ENCODE data around the gene PKN1. TPM values are rescaled to one million over a fixed set of nuclear protein-coding genes. Genes with fewer than 3 reads are reported as not detected.

The PKN1 gene
- 118 and 123 TPM in 2 replicates for total RNA-seq (2014; rRNA removed; shearing (Covaris generic))

DNA sequence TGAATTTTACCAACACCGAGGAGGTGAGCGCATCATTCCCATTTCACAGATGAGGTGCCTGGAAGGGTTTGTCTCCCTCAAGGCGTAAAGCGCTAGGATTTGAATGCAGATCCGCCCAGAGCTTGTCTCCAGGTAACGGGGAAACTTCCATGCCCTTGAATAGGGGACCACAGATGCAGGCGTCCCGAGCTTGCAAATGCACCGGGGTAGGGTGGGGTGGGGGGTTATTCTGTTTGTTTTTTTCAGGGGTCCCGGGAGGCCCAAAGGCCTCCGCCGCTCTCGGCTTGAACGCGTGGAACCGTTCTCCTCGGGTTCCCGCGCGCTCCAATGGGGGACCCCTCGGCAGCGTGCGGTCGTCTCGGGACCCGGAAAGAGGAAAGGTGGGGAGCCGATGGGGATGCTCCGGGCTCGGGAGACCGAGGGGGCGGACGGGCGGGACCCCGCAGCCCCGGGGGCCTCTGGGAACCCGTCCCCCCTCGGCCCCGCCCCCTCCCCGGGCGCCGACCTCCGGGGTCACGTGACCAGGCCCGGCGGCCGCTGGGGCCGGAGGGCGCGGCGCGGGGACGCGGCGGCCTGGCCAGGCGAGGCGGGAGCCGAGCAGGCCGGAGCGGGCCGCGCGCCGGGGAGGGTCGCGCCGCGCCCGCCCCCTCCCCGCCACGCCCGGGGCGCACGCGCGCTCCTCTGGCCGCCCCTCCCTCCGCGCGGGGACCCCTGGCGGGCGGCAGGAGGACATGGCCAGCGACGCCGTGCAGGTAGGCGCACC lies at the start of gene PKN1:
Gene PKN1 (plus strand): TSS at position 516 of the 763 bp plus-strand sequence. CDS start 216 bp downstream, at position 732.

DNA sequence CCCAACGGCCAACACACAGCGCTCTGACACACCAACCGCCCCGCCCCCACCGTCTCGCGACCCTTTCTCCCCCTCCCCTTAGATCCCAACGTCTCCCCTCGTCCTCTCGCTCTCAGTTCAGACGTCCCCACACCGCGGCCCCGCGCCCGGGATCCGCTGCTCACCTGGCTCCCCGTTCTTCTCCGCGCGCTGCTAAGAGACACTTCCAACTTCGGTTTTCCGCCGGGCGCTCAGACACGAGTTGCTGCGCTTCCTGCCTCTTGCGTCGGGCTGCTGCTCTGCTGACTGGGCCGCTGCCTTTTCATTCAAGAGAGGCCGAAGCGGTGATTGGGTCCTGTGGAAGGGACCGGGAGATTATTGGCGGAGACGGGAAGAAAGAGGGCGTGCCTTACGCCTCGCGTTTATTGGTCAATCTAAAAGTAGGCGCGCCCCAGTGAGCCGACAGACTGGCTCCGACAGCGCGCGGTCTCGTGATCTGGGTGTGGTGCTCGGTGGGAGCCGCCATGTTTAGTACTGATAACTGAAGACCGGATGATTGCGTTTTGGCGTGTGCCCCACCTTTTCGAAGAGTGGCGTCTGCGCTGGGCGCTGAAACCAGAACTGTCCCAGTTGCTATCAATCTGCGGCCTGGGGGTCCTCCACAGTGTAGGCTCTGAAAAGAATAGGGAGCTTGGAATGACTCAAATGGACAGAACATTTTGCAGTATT lies 13.8 kb upstream of the PKN1 start, which contains the start of gene DDX39A:
Gene DDX39A (minus strand): TSS at position 236 of the 708 bp plus-strand sequence. CDS start 6,121 bp downstream, outside the sequence.

DNA sequence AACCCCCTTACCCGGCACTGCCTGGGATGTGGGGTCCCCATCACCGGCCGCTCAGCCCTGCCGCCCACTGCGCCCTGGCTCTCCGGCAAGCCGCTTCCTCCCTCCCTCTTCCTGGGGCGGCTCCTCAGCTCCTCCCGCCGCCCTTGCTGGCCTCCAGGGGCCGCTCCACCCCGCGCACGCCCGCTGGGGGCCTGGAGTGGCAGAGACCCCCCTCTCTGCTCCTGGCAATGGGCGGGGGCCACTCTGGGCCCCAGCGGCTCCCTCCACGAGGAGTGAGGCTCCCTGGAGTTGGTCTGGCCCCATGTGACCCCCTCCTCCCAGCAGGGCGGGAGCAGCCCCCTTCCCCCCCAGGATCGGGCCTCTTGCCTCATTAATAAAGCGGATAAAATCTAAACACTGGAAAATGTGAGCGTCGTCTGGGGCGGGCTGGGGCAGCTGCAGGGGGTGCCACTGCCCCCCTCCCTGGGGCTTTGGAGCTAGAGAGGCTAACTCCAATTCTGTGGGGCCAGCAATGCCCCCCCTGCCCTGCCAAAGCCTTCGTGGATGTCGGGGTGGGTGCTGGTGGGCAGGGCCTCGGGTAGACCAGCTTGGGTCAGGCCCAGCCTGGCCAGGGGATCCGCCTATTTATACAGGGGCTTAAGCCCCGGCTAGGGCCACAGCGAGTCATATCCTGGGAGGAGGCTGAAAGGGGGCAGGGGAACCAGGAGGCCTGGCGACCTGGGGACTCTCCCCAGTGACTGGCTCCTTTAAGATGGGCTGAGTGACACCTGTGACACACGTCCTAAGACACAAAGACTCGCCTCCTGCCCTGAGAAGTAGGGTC lies 42.4 kb downstream of the PKN1 start, which contains the start of gene PTGER1:
Gene PTGER1 (minus strand): TSS at position 104 of the 823 bp plus-strand sequence. CDS start 1,034 bp downstream, outside the sequence.

GRCh38 chr19:14496029-14496833 lies 63.1 kb downstream of the PKN1 start, which contains the start of gene GIPC1:
Gene GIPC1, minus strand, starts transcription at chr19:14496127. Its CDS starts 13,151 bp downstream, at chr19:14482976.

GRCh38 chr19:14517840-14518505 lies 84.9 kb downstream of the PKN1 start, which contains the start of gene DNAJB1:
Gene DNAJB1, minus strand, starts transcription at chr19:14518397. Its CDS starts 48 bp downstream, at chr19:14518349.

Small RNAs within 50 kb of the gene (small RNA-seq; reads per million reads assigned to genes)
- gene SNRPGP15, result not detected

Other genes starting within 250 kb of the PKN1 start
- gene ADGRL1, start 227.1 kb upstream of the PKN1 start, total RNA-seq (2014; rRNA removed; shearing (Covaris generic)), result 15.2 and 16.1 TPM in 2 replicates
- gene ADGRE5, start 51.9 kb upstream of the PKN1 start, total RNA-seq (2014; rRNA removed; shearing (Covaris generic)), result 66.4 and 85.1 TPM in 2 replicates
- 232 and 245 TPM in 2 replicates for gene DDX39A, start 14.0 kb upstream of the PKN1 start, total RNA-seq (2014; rRNA removed; shearing (Covaris generic))
- gene PTGER1, start 42.0 kb downstream of the PKN1 start, total RNA-seq (2014; rRNA removed; shearing (Covaris generic)), result 0.45 and 0.53 TPM in 2 replicates
- 194 and 198 TPM in 2 replicates for gene GIPC1, start 62.8 kb downstream of the PKN1 start, total RNA-seq (2014; rRNA removed; shearing (Covaris generic))
- gene DNAJB1, start 85.1 kb downstream of the PKN1 start, total RNA-seq (2014; rRNA removed; shearing (Covaris generic)), result 104 and 105 TPM in 2 replicates
- gene TECR, start 96.3 kb downstream of the PKN1 start, total RNA-seq (2014; rRNA removed; shearing (Covaris generic)), result 93.7 and 114 TPM in 2 replicates
- gene NDUFB7, start 138.8 kb downstream of the PKN1 start, total RNA-seq (2014; rRNA removed; shearing (Covaris generic)), result 697 and 925 TPM in 2 replicates
- 0.21 TPM in 1 of 2 replicates, not detected in the other for gene CLEC17A, start 149.8 kb downstream of the PKN1 start, total RNA-seq (2014; rRNA removed; shearing (Covaris generic))
- not detected in 2 replicates for gene ADGRE3, start 241.5 kb downstream of the PKN1 start, total RNA-seq (2014; rRNA removed; shearing (Covaris generic))

Data from A375 (cell line).